ENCODE measurements around the gene KATNB1. TPM values are rescaled to one million over a fixed set of nuclear protein-coding genes. Genes with fewer than 3 reads are reported as not detected.

KATNB1 gene
- polyA plus RNA-seq, 1 of the 3 experiments (the other 2 are of a cell fraction), result 43.7 TPM

GRCh38 chr16:57755726-57756423, 20.3 kb downstream of the KATNB1 start (continued):
- TF ChIP-seq, protein P1, sequence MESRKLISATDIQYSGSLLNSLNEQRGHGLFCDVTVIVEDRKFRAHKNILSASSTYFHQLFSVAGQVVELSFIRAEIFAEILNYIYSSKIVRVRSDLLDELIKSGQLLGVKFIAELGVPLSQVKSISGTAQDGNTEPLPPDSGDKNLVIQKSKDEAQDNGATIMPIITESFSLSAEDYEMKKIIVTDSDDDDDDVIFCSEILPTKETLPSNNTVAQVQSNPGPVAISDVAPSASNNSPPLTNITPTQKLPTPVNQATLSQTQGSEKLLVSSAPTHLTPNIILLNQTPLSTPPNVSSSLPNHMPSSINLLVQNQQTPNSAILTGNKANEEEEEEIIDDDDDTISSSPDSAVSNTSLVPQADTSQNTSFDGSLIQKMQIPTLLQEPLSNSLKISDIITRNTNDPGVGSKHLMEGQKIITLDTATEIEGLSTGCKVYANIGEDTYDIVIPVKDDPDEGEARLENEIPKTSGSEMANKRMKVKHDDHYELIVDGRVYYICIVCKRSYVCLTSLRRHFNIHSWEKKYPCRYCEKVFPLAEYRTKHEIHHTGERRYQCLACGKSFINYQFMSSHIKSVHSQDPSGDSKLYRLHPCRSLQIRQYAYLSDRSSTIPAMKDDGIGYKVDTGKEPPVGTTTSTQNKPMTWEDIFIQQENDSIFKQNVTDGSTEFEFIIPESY (IDR thresholded peaks at IDR 0.05; ENCODE audit: borderline replicate concordance, low read depth), result no peak

- no peaks in the 10 kb centered on the region for H3K79me2 ChIP-seq (ENCODE audit: insufficient read depth)
- no peak for DNase-seq
- no peaks in the 10 kb centered on the region for H3K9me3 ChIP-seq
- H3K36me3 ChIP-seq (replicated peaks in 1 of 2; ENCODE audit: control insufficient read depth in 1 of 2, insufficient read depth in 2 of 2, low read length in 1 of 2), result peaks cover 0 to 58% of the 10 kb centered on the region in 2 experiments
- H3K9ac ChIP-seq, result no peak overlapping the region
- H3K27me3 ChIP-seq (ENCODE audit: insufficient read depth), result no peaks in the 10 kb centered on the region
- ChIA-PET CTCF (interaction anchor here (0.7 to 4.8 kb wide), 39 partner anchors 8 to 369 kb away, joined by 3 to 57 read pairs (median 4); partner anchors contain the start of gene USB1), POLR2A (no interaction called here)
- peaks cover 6% of the 10 kb centered on the region for H3F3A ChIP-seq (replicated peaks; ENCODE audit: insufficient read depth)
- no peak overlapping the region for H3K27ac ChIP-seq (ENCODE audit: low read depth in 2 of 2, low read length in 1 of 2)
- 0 out of 2 replicates have a peak, but pooled peaks cover 2% of the 10 kb centered on the region for H4K20me1 ChIP-seq (ENCODE audit: insufficient read depth)
- TF ChIP-seq TCF12 (IDR thresholded peaks at IDR 0.05) (no peak), FOXM1 (IDR thresholded peaks at IDR 0.05; ENCODE audit: low read depth) (no peak), RXRA (IDR thresholded peaks at IDR 0.05; ENCODE audit: borderline replicate concordance, low read depth) (no peak), CHD2 (IDR thresholded peaks at IDR 0.05; ENCODE audit: low read length, partially characterized antibody) (no peak), POLR2AphosphoS5 (IDR thresholded peaks at IDR 0.05; ENCODE audit: low read depth, low read length) (no peak), EZH2phosphoT487 (IDR thresholded peaks at IDR 0.05; ENCODE audit: borderline replicate concordance, low read depth) (no peak), YY1 (IDR thresholded peaks at IDR 0.05; ENCODE audit: low read depth) (no peak), GABPA (IDR thresholded peaks at IDR 0.05; ENCODE audit: low read depth) (no peak), SIN3A (IDR thresholded peaks at IDR 0.05; ENCODE audit: borderline replicate concordance, low read depth, low read length) (no peak), ELF1 (IDR thresholded peaks at IDR 0.05) (no peak)
- TF ChIP-seq, protein P2, sequence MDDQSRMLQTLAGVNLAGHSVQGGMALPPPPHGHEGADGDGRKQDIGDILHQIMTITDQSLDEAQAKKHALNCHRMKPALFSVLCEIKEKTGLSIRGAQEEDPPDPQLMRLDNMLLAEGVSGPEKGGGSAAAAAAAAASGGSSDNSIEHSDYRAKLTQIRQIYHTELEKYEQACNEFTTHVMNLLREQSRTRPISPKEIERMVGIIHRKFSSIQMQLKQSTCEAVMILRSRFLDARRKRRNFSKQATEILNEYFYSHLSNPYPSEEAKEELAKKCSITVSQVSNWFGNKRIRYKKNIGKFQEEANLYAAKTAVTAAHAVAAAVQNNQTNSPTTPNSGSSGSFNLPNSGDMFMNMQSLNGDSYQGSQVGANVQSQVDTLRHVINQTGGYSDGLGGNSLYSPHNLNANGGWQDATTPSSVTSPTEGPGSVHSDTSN (IDR thresholded peaks at IDR 0.05), result no peak
- TF ChIP-seq, protein P3, sequence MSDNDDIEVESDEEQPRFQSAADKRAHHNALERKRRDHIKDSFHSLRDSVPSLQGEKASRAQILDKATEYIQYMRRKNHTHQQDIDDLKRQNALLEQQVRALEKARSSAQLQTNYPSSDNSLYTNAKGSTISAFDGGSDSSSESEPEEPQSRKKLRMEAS (IDR thresholded peaks at IDR 0.05; ENCODE audit: low read depth), result no peak
- H3K4me3 ChIP-seq (ENCODE audit: low read depth in 2 of 2, low read length in 1 of 2), result peak overlapping the region in 1 of 2 experiments; percentile 17; a peak in 1 of 4 replicates
- WGBS (ENCODE audit: low lambda C conversion rate), result 69% methylated on average over 4 of the region's 15 CpGs
- H3K4me2 ChIP-seq, result no peak overlapping the region
- H2AFZ ChIP-seq (ENCODE audit: low read depth), result no peak overlapping the region
- H3K9me2 ChIP-seq, result no peaks in the 10 kb centered on the region
- no peaks in the 10 kb centered on the region for H3K4me1 ChIP-seq (ENCODE audit: control insufficient read depth in 1 of 2, insufficient read depth in 2 of 2, low read depth in 1 of 2, low read length in 1 of 2)
Observed at GRCh38 chr16:57756424-57757325, 21.1 kb downstream of the KATNB1 start.
